ENCODE results near the gene HIVEP3. TPM values are rescaled to one million over a fixed set of nuclear protein-coding genes. Genes with fewer than 3 reads are reported as not detected.
A peak's percentile ranks its signal among the peaks of the same experiment; 100 is the strongest.

HIVEP3 gene
- total RNA-seq, 2 donors from 2014 or later, result 2.3 to 12.8 TPM

- ATAC-seq (ENCODE audit: insufficient number of reproducible peaks, low FRiP score, low read depth), result no peak
- Histone ChIP-seq H3K27ac (peak overlapping the region; percentile 84 to 87), H3K9me3 (no peaks in the 10 kb centered on the region), H3K36me3 (no peaks in the 10 kb centered on the region), H3K4me1 (ENCODE audit: control insufficient read depth in 1 of 2, low read depth in 2 of 2) (peaks cover 44 to 79% of the 10 kb centered on the region in 2 donors), H3K27me3 (replicated peaks; ENCODE audit: insufficient read depth) (no peaks in the 10 kb centered on the region), H3K4me3 (no peak overlapping the region)
- DNase-seq (ENCODE audit: low spot score), result no peak
- no peak for TF ChIP-seq CTCF (IDR thresholded peaks at IDR 0.05)
These were observed 421.2 kb downstream of the HIVEP3 start for GRCh38 chr1:41497461-41498030.

GRCh38 chr1:41497056-41497440 lies 421.7 kb downstream of the HIVEP3 start:
- DNase-seq (ENCODE audit: low spot score), result no peak
- no peak for ATAC-seq (ENCODE audit: insufficient number of reproducible peaks, low FRiP score, low read depth)
- Histone ChIP-seq H3K27ac (peak overlapping the region; percentile 84 to 87), H3K4me3 (peak overlapping the region; percentile 67), H3K36me3 (no peaks in the 10 kb centered on the region), H3K4me1 (ENCODE audit: control insufficient read depth in 1 of 2, low read depth in 2 of 2) (peaks cover 44 to 83% of the 10 kb centered on the region in 2 donors), H3K9me3 (no peaks in the 10 kb centered on the region), H3K27me3 (replicated peaks; ENCODE audit: insufficient read depth) (no peaks in the 10 kb centered on the region)
- no peak for TF ChIP-seq CTCF (IDR thresholded peaks at IDR 0.05)

- no peaks in the 10 kb centered on the region for H3K9me3 ChIP-seq
- peaks cover 48 to 87% of the 10 kb centered on the region in 2 donors for H3K4me1 ChIP-seq (ENCODE audit: control insufficient read depth in 1 of 2, low read depth in 2 of 2)
These were observed 422.4 kb downstream of the HIVEP3 start for GRCh38 chr1:41496080-41497055.

GRCh38 chr1:41495210-41495948 lies 423.3 kb downstream of the HIVEP3 start:
- ATAC-seq (ENCODE audit: insufficient number of reproducible peaks, low FRiP score, low read depth), result no peak
- DNase-seq (ENCODE audit: low spot score), result no peak
- no peak for TF ChIP-seq CTCF (IDR thresholded peaks at IDR 0.05)
- Histone ChIP-seq H3K36me3 (no peaks in the 10 kb centered on the region), H3K9me3 (no peaks in the 10 kb centered on the region), H3K4me3 (peak overlapping the region; percentile 67), H3K27me3 (replicated peaks; ENCODE audit: insufficient read depth) (no peaks in the 10 kb centered on the region), H3K27ac (peak overlapping the region; percentile 64 to 84), H3K4me1 (ENCODE audit: control insufficient read depth in 1 of 2, low read depth in 2 of 2) (peaks cover 41 to 84% of the 10 kb centered on the region in 2 donors)

More at GRCh38 chr1:41496080-41497055, 422.4 kb downstream of the HIVEP3 start:
- no peaks in the 10 kb centered on the region for H3K36me3 ChIP-seq
- H3K4me3 ChIP-seq, result peak overlapping the region; percentile 67
- ATAC-seq (ENCODE audit: insufficient number of reproducible peaks, low FRiP score, low read depth), result peak; percentile 68
- peak overlapping the region; percentile 84 to 87 for H3K27ac ChIP-seq
- H3K27me3 ChIP-seq (replicated peaks; ENCODE audit: insufficient read depth), result no peaks in the 10 kb centered on the region
- peak; percentile 47 for DNase-seq (ENCODE audit: low spot score)
- TF ChIP-seq CTCF (IDR thresholded peaks at IDR 0.05), result no peak
